ENCODE measurements around the gene SMLR1. TPM values are rescaled to one million over a fixed set of nuclear protein-coding genes. Genes with fewer than 3 reads are reported as not detected.
"Not testable (repeated sequence)": the region's sequence is repeated elsewhere in the genome, so short reads cannot be mapped to it uniquely, and the experiment has no call there.

The SMLR1 gene
- polyA plus RNA-seq, 2 donors, result not detected

DNA sequence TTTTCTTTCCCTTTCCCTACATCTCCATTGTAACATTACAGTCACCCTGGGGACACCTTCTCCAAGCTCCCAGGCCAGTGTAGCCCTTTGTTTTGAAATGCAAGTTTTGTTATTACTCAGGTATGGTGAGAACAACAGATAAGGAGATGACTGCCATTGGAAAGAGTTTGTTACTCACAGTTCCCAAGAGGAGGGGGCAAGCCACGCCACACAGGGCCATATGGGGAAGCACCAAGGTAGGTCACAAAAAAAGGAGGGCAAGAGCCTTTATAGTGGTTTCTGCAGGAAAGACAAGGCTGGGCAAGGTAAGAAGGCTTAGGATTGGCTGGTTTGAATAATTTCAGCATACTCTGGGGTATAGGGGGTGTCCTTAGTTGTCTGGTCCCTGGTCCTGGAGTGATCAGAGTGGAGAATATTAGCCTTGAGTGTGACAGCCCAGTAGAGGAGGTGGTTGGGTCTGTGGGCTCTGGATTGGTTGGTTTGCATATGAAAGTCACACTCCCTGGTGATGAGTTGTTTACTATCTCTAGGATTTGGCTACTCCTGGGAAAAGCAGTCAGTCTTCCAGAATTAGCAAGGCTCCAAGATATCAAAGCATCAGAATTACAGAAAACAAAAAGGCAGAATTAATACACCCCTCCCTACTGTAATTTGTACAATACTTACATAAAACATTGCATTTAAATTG is 33.1 kb upstream of the SMLR1 start:
- Histone ChIP-seq H3K4me3 (ENCODE audit: low read depth in 1 of 2, low read length in 2 of 2) (no peak overlapping the region), H3K27ac (ENCODE audit: low read depth in 2 of 2, low read length in 1 of 2) (no peak overlapping the region), H3K36me3 (ENCODE audit: control insufficient read depth in 2 of 2, insufficient read depth in 2 of 2, low read length in 1 of 2) (no peaks in the 10 kb centered on the region), H3K9me3 (ENCODE audit: control insufficient read depth in 2 of 2, insufficient read depth in 1 of 2, low read depth in 1 of 2, low read length in 1 of 2) (no peaks in the 10 kb centered on the region), H3K27me3 (ENCODE audit: control insufficient read depth in 1 of 2, insufficient read depth in 2 of 2, low read length in 2 of 2) (no peaks in the 10 kb centered on the region), H3K4me1 (ENCODE audit: control insufficient read depth in 2 of 2, insufficient read depth in 2 of 2, low read length in 1 of 2) (no peaks in the 10 kb centered on the region)
- 89 to 92% methylated on average over 1 of the region's 1 CpG for WGBS, 2 donors

DNA sequence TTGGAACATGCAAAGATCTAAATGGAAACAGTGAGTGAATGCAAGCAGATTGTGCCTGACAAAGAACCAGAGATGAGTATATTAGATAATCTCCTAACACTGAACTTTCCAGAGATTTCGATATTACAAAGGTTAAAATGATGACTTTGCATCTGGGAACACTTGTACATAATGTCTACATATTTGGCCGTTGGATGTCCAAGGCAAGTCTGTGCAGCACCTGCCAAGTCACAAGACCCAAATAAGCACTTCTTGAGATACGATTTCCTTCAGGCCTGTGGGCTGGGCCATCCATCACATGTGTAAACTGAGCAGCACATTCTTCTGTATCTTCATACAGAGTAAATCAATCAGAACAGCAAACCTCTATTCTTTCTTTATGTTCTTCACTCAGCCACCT is 32.5 kb upstream of the SMLR1 start:
- H3K36me3 ChIP-seq (ENCODE audit: control insufficient read depth in 2 of 2, insufficient read depth in 2 of 2, low read length in 1 of 2), result no peaks in the 10 kb centered on the region
- 31 to 38% methylated on average over 3 of the region's 3 CpGs for WGBS, 2 donors
- H3K9me3 ChIP-seq (ENCODE audit: control insufficient read depth in 2 of 2, insufficient read depth in 1 of 2, low read depth in 1 of 2, low read length in 1 of 2), result no peaks in the 10 kb centered on the region
- H3K4me1 ChIP-seq (ENCODE audit: control insufficient read depth in 2 of 2, insufficient read depth in 2 of 2, low read length in 1 of 2), result no peaks in the 10 kb centered on the region
- H3K27me3 ChIP-seq (ENCODE audit: control insufficient read depth in 1 of 2, insufficient read depth in 2 of 2, low read length in 2 of 2), result no peaks in the 10 kb centered on the region
- no peak overlapping the region for H3K4me3 ChIP-seq (ENCODE audit: low read depth in 1 of 2, low read length in 2 of 2)
- H3K27ac ChIP-seq (ENCODE audit: low read depth in 2 of 2, low read length in 1 of 2), result no peak overlapping the region

DNA sequence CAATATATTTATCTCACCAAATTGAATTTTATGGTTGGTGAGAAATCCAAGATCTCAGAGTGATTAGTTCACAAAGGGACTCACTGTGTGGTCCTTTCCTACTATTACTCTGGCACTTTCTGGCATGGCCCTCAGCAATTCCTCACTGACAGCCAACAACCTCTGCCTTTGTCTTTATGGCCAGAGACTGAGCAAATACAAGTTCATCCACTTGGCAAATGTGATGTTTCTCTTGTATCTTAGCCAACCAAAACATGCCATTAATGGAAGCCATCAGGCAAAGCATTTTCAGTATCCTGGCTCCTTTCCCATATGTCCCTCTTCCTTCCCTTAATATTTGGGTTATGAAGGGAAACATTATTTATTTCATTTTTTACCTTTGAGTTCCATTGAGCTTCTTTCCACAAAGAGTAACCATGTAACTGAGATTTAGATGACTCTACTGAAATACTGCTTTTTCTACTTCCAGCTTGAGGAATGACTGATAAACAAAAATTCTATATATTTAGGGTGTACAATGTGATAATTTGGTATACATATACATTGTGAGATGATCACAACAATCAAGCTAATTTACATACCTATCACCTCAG is 30.8 kb upstream of the SMLR1 start:
- no peaks in the 10 kb centered on the region for H3K36me3 ChIP-seq (ENCODE audit: control insufficient read depth in 2 of 2, insufficient read depth in 2 of 2, low read length in 1 of 2)
- no peaks in the 10 kb centered on the region for H3K9me3 ChIP-seq (ENCODE audit: control insufficient read depth in 2 of 2, insufficient read depth in 1 of 2, low read depth in 1 of 2, low read length in 1 of 2)
- no peak overlapping the region for H3K27ac ChIP-seq (ENCODE audit: low read depth in 2 of 2, low read length in 1 of 2)
- H3K4me1 ChIP-seq (ENCODE audit: control insufficient read depth in 2 of 2, insufficient read depth in 2 of 2, low read length in 1 of 2), result no peaks in the 10 kb centered on the region
- H3K27me3 ChIP-seq (ENCODE audit: control insufficient read depth in 1 of 2, insufficient read depth in 2 of 2, low read length in 2 of 2), result no peaks in the 10 kb centered on the region
- no peak overlapping the region for H3K4me3 ChIP-seq (ENCODE audit: low read depth in 1 of 2, low read length in 2 of 2)

DNA sequence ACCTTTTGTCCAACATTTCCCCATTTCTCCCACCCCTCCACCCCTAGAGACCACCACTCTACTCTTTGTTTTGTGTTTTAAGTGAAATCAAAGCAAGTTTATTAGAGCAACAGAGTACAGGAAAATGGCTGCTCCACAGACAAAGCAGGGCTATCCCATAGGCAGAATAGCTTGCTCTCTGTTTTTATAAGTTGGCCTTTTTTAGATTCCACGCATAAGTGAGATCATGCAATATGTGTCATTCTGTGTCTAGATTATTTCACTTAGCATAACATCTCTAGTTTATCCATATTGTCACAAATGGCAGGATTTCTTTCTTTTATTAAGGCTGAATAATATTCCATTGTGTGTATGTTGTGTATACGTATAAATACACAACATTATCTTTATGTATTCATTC is 30.1 kb upstream of the SMLR1 start:
- Histone ChIP-seq H3K4me1 (ENCODE audit: control insufficient read depth in 2 of 2, insufficient read depth in 2 of 2, low read length in 1 of 2) (no peaks in the 10 kb centered on the region), H3K9me3 (ENCODE audit: control insufficient read depth in 2 of 2, insufficient read depth in 1 of 2, low read depth in 1 of 2, low read length in 1 of 2) (no peaks in the 10 kb centered on the region), H3K36me3 (ENCODE audit: control insufficient read depth in 2 of 2, insufficient read depth in 2 of 2, low read length in 1 of 2) (no peaks in the 10 kb centered on the region), H3K27me3 (ENCODE audit: control insufficient read depth in 1 of 2, insufficient read depth in 2 of 2, low read length in 2 of 2) (no peaks in the 10 kb centered on the region), H3K4me3 (ENCODE audit: low read depth in 1 of 2, low read length in 2 of 2) (no peak overlapping the region), H3K27ac (ENCODE audit: low read depth in 2 of 2, low read length in 1 of 2) (no peak overlapping the region)
- WGBS, 2 donors, result 93 to 94% methylated on average over 2 of the region's 2 CpGs

DNA sequence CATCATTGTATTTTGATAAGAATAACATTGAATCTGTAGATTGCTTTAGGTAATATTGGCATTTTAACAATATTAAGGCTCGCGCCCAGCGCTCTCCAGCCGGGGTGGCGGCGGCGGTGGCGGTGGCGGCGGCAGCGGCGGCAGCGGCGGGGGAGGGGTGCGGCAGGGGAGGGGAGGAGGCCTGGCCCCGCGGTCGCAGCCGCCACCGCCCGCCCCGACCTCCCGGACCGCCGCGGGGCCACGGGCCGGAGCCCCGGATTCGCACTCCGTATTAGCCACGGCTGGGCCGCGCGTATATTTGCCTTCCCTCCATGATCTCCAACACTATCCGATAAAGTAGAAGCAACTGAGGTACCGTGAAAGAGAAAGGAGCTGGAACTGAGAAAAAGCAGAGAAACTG is 25.8 kb upstream of the SMLR1 start:
- 96 to 99% methylated on average over 35 to 36 of the region's 37 CpGs for WGBS, 2 donors
- not testable (repeated sequence) for H3K4me1 ChIP-seq (ENCODE audit: control insufficient read depth in 2 of 2, insufficient read depth in 2 of 2, low read length in 1 of 2)

DNA sequence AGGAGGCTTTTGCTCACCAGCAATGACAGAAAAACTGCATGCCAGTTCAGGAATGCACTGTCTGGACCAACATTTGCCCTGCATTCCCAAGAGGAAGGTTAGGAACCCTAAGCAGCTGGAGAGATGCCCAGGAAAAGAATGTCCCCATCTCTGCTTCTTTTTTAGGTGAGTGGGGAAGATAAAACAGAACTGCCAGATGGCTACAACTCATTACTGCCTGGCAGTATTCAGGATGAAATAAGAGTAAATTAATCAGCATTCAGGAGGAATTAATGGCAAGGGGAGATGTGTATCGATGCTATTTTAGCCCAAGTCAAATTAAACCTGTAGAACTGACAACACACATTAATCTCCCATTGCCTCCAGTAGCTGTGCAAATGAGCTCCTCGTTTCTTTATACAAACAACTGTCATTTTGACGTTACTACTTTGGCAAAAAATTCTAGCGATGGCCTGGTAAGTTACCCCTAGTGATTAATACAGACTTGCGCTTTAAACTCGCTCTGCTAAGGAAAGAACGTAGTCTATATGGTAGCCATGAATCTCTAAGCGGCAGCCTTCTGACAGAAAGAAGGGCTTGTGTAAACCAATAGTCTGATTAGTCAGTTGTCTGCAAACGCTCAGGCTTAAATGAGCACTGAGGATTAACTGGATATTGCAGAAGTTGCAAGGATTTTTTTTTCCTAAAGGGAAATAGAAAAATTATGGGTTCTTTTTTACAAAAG is 16.7 kb upstream of the SMLR1 start:
- Histone ChIP-seq H3K27ac (ENCODE audit: low read depth in 2 of 2, low read length in 1 of 2) (no peak overlapping the region), H3K4me1 (ENCODE audit: control insufficient read depth in 2 of 2, insufficient read depth in 2 of 2, low read length in 1 of 2) (no peaks in the 10 kb centered on the region)
- WGBS, 2 donors, result 35 to 39% methylated on average over 9 of the region's 9 CpGs

More for the DNA sequence above, 25.8 kb upstream of the SMLR1 start:
- not testable (repeated sequence) for H3K27ac ChIP-seq (ENCODE audit: low read depth in 2 of 2, low read length in 1 of 2); H3K27me3 ChIP-seq (ENCODE audit: control insufficient read depth in 1 of 2, insufficient read depth in 2 of 2, low read length in 2 of 2); H3K36me3 ChIP-seq (ENCODE audit: control insufficient read depth in 2 of 2, insufficient read depth in 2 of 2, low read length in 1 of 2); H3K4me3 ChIP-seq (ENCODE audit: low read depth in 1 of 2, low read length in 2 of 2); H3K9me3 ChIP-seq (ENCODE audit: control insufficient read depth in 2 of 2, insufficient read depth in 1 of 2, low read depth in 1 of 2, low read length in 1 of 2)

DNA sequence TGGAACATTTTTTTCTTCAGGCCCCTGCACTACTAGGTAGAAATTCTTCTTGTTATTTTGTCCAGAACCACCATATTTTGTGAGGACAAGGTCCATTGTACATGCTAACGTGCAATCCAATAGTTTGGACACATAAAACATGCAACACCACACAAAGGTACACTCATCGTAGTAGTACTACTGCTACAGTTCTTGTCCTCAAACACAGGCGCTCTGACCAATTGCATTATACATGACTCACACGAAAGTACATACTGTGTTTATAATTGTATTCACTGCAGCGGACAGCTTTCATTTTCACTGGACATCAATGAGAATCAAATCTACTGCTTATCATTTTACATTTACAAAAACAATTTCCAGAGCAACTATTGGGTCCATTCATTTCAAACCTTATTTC is 15.3 kb upstream of the SMLR1 start:
- no peaks in the 10 kb centered on the region for H3K9me3 ChIP-seq (ENCODE audit: control insufficient read depth in 2 of 2, insufficient read depth in 1 of 2, low read depth in 1 of 2, low read length in 1 of 2)
- no peaks in the 10 kb centered on the region for H3K36me3 ChIP-seq (ENCODE audit: control insufficient read depth in 2 of 2, insufficient read depth in 2 of 2, low read length in 1 of 2)
- no peaks in the 10 kb centered on the region for H3K4me1 ChIP-seq (ENCODE audit: control insufficient read depth in 2 of 2, insufficient read depth in 2 of 2, low read length in 1 of 2)
- WGBS, 2 donors, result 92% methylated on average over 5 of the region's 5 CpGs
- no peaks in the 10 kb centered on the region for H3K27me3 ChIP-seq (ENCODE audit: control insufficient read depth in 1 of 2, insufficient read depth in 2 of 2, low read length in 2 of 2)
- H3K27ac ChIP-seq (ENCODE audit: low read depth in 2 of 2, low read length in 1 of 2), result no peak overlapping the region
- H3K4me3 ChIP-seq (ENCODE audit: low read depth in 1 of 2, low read length in 2 of 2), result no peak overlapping the region

More for the DNA sequence above, 16.7 kb upstream of the SMLR1 start:
- H3K36me3 ChIP-seq (ENCODE audit: control insufficient read depth in 2 of 2, insufficient read depth in 2 of 2, low read length in 1 of 2), result no peaks in the 10 kb centered on the region
- no peaks in the 10 kb centered on the region for H3K27me3 ChIP-seq (ENCODE audit: control insufficient read depth in 1 of 2, insufficient read depth in 2 of 2, low read length in 2 of 2)
- H3K9me3 ChIP-seq (ENCODE audit: control insufficient read depth in 2 of 2, insufficient read depth in 1 of 2, low read depth in 1 of 2, low read length in 1 of 2), result no peaks in the 10 kb centered on the region
- no peak overlapping the region for H3K4me3 ChIP-seq (ENCODE audit: low read depth in 1 of 2, low read length in 2 of 2)

DNA sequence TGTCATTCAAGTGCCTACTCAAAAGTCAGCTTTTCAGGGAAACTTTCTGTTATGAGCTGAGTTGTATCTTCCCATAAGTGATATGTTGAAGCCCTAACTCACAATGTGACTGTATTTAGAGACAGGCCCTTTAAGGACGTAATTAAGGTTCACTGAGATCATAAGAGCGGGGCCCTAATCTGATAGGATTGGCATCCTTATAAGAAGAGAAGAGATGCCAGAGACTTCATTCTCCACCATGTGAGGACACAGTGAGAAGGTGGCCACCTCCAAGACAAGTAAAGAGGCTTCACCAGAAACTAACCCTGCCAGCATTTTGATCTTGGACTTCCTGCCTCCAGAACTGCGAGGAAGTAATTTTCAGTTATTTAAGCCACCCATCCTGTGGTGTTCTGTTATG is 12.7 kb upstream of the SMLR1 start:
- H3K27me3 ChIP-seq (ENCODE audit: control insufficient read depth in 1 of 2, insufficient read depth in 2 of 2, low read length in 2 of 2), result no peaks in the 10 kb centered on the region
- no peaks in the 10 kb centered on the region for H3K36me3 ChIP-seq (ENCODE audit: control insufficient read depth in 2 of 2, insufficient read depth in 2 of 2, low read length in 1 of 2)
- no peak overlapping the region for H3K27ac ChIP-seq (ENCODE audit: low read depth in 2 of 2, low read length in 1 of 2)
- WGBS, 2 donors, result 90 to 93% methylated on average over 3 of the region's 3 CpGs
- H3K4me3 ChIP-seq (ENCODE audit: low read depth in 1 of 2, low read length in 2 of 2), result no peak overlapping the region
- H3K9me3 ChIP-seq (ENCODE audit: control insufficient read depth in 2 of 2, insufficient read depth in 1 of 2, low read depth in 1 of 2, low read length in 1 of 2), result no peaks in the 10 kb centered on the region
- no peaks in the 10 kb centered on the region for H3K4me1 ChIP-seq (ENCODE audit: control insufficient read depth in 2 of 2, insufficient read depth in 2 of 2, low read length in 1 of 2)

DNA sequence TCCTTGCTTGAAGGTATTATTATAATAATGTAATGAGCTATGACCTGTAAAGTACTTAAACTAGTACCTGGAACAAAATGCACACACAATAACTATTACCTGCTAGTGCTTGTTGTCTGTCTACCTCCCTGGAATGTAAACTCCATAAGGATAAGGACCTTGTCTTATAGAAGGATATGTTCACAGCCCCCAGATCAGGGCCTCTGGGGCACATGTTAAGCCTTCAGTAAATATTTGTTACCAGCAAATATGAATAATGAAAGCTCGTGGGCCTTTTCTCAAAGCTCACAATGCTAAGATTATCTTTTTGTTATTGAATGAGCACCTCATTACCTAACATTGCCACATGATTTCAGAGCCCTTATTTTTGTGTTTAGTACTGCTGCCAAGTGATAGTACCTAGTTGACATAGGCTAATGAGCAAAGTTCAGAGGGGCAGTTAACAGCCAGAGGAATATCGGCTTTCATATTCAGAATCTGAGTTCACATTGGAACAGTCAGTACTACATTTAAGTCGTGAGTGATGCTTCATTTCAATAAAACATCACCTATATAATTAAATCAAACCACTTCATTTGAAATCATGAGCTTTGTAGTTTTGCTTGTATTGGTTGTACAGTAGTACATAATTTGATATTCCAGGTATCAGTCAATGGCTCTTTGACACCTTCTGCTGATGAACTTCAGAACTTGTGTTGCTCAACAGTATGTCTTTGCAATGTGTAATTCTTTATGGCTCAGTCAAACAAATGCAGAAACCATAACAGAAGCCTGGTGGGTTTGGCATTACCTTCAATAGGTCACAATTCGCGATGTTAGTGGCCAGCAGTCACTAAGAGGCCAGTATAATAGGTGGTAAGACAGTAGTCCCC is 11.8 kb upstream of the SMLR1 start:
- WGBS, 2 donors, result 61 to 82% methylated on average over 5 of the region's 5 CpGs
- no peaks in the 10 kb centered on the region for H3K27me3 ChIP-seq (ENCODE audit: control insufficient read depth in 1 of 2, insufficient read depth in 2 of 2, low read length in 2 of 2)
- H3K4me3 ChIP-seq (ENCODE audit: low read depth in 1 of 2, low read length in 2 of 2), result no peak overlapping the region
- no peak overlapping the region for H3K27ac ChIP-seq (ENCODE audit: low read depth in 2 of 2, low read length in 1 of 2)
- no peaks in the 10 kb centered on the region for H3K36me3 ChIP-seq (ENCODE audit: control insufficient read depth in 2 of 2, insufficient read depth in 2 of 2, low read length in 1 of 2)
- no peaks in the 10 kb centered on the region for H3K9me3 ChIP-seq (ENCODE audit: control insufficient read depth in 2 of 2, insufficient read depth in 1 of 2, low read depth in 1 of 2, low read length in 1 of 2)
- H3K4me1 ChIP-seq (ENCODE audit: control insufficient read depth in 2 of 2, insufficient read depth in 2 of 2, low read length in 1 of 2), result no peaks in the 10 kb centered on the region

Data from esophagus (tissue), 2 donors.